ENCODE data around the gene COLEC12.

The COLEC12 gene

GRCh38 chr18:352438-352837 lies 148.1 kb downstream of the COLEC12 start:
- no peak for TF ChIP-seq CTCF (IDR thresholded peaks at IDR 0.05; ENCODE audit: insufficient read depth, low read depth, low read length, missing control alignments)
- DNase-seq (ENCODE audit: low read depth): no peak
- H3K4me3 ChIP-seq (ENCODE audit: low read depth, low read length): no peak overlapping the region

- no peak for DNase-seq (ENCODE audit: low read depth)
- H3K4me3 ChIP-seq (ENCODE audit: low read depth, low read length): no peak overlapping the region
- TF ChIP-seq CTCF (IDR thresholded peaks at IDR 0.05; ENCODE audit: insufficient read depth, low read depth, low read length, missing control alignments): no peak
Measured at GRCh38 chr18:350953-351572, 149.4 kb downstream of the COLEC12 start.

- no peak overlapping the region for H3K4me3 ChIP-seq (ENCODE audit: low read depth, low read length)
- no peak for DNase-seq (ENCODE audit: low read depth)
- no peak for TF ChIP-seq CTCF (IDR thresholded peaks at IDR 0.05; ENCODE audit: insufficient read depth, low read depth, low read length, missing control alignments)
Measured at GRCh38 chr18:346600-346999, 153.9 kb downstream of the COLEC12 start.

GRCh38 chr18:341102-341501 lies 159.4 kb downstream of the COLEC12 start:
- TF ChIP-seq CTCF (IDR thresholded peaks at IDR 0.05; ENCODE audit: insufficient read depth, low read depth, low read length, missing control alignments): no peak
- DNase-seq (ENCODE audit: low read depth): no peak
- H3K4me3 ChIP-seq (ENCODE audit: low read depth, low read length): no peak overlapping the region

GRCh38 chr18:340044-340443 lies 160.5 kb downstream of the COLEC12 start:
- DNase-seq (ENCODE audit: low read depth): no peak
- TF ChIP-seq CTCF (IDR thresholded peaks at IDR 0.05; ENCODE audit: insufficient read depth, low read depth, low read length, missing control alignments): no peak
- H3K4me3 ChIP-seq (ENCODE audit: low read depth, low read length): no peak overlapping the region

- DNase-seq (ENCODE audit: low read depth): no peak
- no peak overlapping the region for H3K4me3 ChIP-seq (ENCODE audit: low read depth, low read length)
- TF ChIP-seq CTCF (IDR thresholded peaks at IDR 0.05; ENCODE audit: insufficient read depth, low read depth, low read length, missing control alignments): no peak
Measured at GRCh38 chr18:339200-339599, 161.3 kb downstream of the COLEC12 start.

GRCh38 chr18:336713-337112 lies 163.8 kb downstream of the COLEC12 start:
- no peak overlapping the region for H3K4me3 ChIP-seq (ENCODE audit: low read depth, low read length)
- no peak for TF ChIP-seq CTCF (IDR thresholded peaks at IDR 0.05; ENCODE audit: insufficient read depth, low read depth, low read length, missing control alignments)

More at GRCh38 chr18:336713-337112, 163.8 kb downstream of the COLEC12 start:
- no peak for DNase-seq (ENCODE audit: low read depth)

Data from GM12865 (cell line).